Uterus (tissue), 2 donors: Measurements from ENCODE around the gene DCK.

Experiments used
- POLR2A ChIP-seq, 2 donors: fragments of 450-650 bp; IDR thresholded peaks; one replicate each; pipeline ENCODE4 v1.6.1; 2016; ENCODE audit warnings: antibody characterized with exemption in 2 of 2, mild to moderate bottlenecking in 1 of 2, moderate library complexity in 1 of 2
- TF ChIP-seq, protein P1 (sequence below), 4 experiments: fragments of 200-600 bp in 2 of 4; fragments of 450-650 bp in 2 of 4; sonication (generic) in 2 of 4; IDR thresholded peaks; one replicate each; pipeline ENCODE4 v1.5.1; 2016 to 2019; ENCODE audit warnings: antibody characterized with exemption in 4 of 4, mild to moderate bottlenecking in 2 of 4, moderate library complexity in 1 of 4

DNA sequence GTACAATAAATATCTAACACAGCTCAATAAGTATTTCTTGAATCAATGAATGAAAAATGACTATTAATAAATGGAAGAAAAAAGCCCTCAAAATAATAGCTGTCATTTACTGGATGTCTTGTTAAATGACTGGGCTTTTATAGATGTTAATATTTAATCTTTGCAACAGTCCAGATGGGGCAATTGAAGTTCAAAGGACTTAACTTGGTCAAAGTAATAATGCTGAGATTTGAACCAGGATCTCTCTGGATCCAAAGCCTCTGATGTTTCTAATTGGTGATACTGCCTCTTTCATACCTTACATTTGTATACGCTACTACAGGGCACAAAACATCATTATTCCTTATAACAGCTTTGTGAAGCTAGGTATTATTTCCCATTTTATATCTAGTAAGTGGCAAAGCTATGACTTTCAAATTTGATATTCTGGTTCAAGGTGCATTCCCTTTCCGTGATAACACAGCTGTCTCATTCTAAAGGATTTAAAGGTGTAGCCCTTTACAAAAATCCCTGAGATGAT lies 72.6 kb downstream of the DCK start:
- TF ChIP-seq POLR2A (IDR thresholded peaks at IDR 0.05) = no peak
- TF ChIP-seq, protein P1, sequence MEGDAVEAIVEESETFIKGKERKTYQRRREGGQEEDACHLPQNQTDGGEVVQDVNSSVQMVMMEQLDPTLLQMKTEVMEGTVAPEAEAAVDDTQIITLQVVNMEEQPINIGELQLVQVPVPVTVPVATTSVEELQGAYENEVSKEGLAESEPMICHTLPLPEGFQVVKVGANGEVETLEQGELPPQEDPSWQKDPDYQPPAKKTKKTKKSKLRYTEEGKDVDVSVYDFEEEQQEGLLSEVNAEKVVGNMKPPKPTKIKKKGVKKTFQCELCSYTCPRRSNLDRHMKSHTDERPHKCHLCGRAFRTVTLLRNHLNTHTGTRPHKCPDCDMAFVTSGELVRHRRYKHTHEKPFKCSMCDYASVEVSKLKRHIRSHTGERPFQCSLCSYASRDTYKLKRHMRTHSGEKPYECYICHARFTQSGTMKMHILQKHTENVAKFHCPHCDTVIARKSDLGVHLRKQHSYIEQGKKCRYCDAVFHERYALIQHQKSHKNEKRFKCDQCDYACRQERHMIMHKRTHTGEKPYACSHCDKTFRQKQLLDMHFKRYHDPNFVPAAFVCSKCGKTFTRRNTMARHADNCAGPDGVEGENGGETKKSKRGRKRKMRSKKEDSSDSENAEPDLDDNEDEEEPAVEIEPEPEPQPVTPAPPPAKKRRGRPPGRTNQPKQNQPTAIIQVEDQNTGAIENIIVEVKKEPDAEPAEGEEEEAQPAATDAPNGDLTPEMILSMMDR (IDR thresholded peaks at IDR 0.05) = no peak
